WTC11 (cell line): Measurements from ENCODE around the gene KRT35. TPM values are rescaled to one million over a fixed set of nuclear protein-coding genes. Genes with fewer than 3 reads are reported as not detected.

Experiments used
- ATAC-seq: fragments of 200-7000 bp; cut with Tn5 transposase; 2 replicates; pipeline ENCODE4 v1.10.0; 2021; ENCODE audit warnings: mild to moderate bottlenecking, moderate library complexity
- CTCF ChIA-PET: fragments of 300-600 bp; sonication (Branson Sonifier 250); formaldehyde crosslinking; loops from one replicate; lab custom pipeline; 2021; ENCODE audit warnings: antibody characterized with exemption; lab: Charles Lee
- POLR2A ChIA-PET: fragments of 350-600 bp; sonication (Branson Sonifier 250); formaldehyde crosslinking; loops from one replicate; lab custom pipeline; 2021; ENCODE audit warnings: antibody characterized with exemption; lab: Charles Lee
- DNase-seq: peaks from one replicate; pipeline ENCODE4 v3.0.0; 2021; ENCODE audit warnings: low spot score
- H3K27ac Mint-ChIP-seq: 2 replicates; pipeline ENCODE4 v1.8.0; 2021; ENCODE audit warnings: mixed read lengths
- H3K27me3 Mint-ChIP-seq: 2 replicates; pipeline ENCODE4 v1.8.0; 2021; ENCODE audit warnings: low read depth, mild to moderate bottlenecking, moderate library complexity, mixed read lengths
- H3K36me3 Mint-ChIP-seq: 2 replicates; pipeline ENCODE4 v1.8.0; 2021; ENCODE audit warnings: mixed read lengths
- H3K4me1 Mint-ChIP-seq: 2 replicates; pipeline ENCODE4 v1.8.0; 2022; ENCODE audit warnings: mixed read lengths
- H3K4me3 Mint-ChIP-seq: 2 replicates; pipeline ENCODE4 v1.8.0; 2021; ENCODE audit warnings: mild to moderate bottlenecking, moderate library complexity, mixed read lengths
- H3K9me3 Mint-ChIP-seq: 2 replicates; pipeline ENCODE4 v1.8.0; 2021; ENCODE audit warnings: mixed read lengths
- AFF4 ChIP-seq: sonication (generic); formaldehyde crosslinking; IDR thresholded peaks from 2 replicates; pipeline ENCODE4 v1.8.1; 2023; ENCODE audit warnings: mild to moderate bottlenecking, missing genetic modification reagents, borderline replicate concordance
- ARID4B ChIP-seq: sonication (generic); formaldehyde crosslinking; IDR thresholded peaks from 2 replicates; pipeline ENCODE4 v1.8.0; 2023; ENCODE audit warnings: missing genetic modification reagents, mild to moderate bottlenecking, borderline replicate concordance
- ATF1 ChIP-seq: sonication (generic); formaldehyde crosslinking; IDR thresholded peaks from 2 replicates; pipeline ENCODE4 v1.8.1; 2023; ENCODE audit warnings: mild to moderate bottlenecking, moderate library complexity, missing genetic modification reagents
- ATF6 ChIP-seq: sonication (generic); formaldehyde crosslinking; IDR thresholded peaks from 2 replicates; pipeline ENCODE4 v1.8.1; 2023; ENCODE audit warnings: mild to moderate bottlenecking, missing genetic modification reagents
- FOXP1 ChIP-seq: sonication (generic); formaldehyde crosslinking; IDR thresholded peaks from 2 replicates; pipeline ENCODE4 v1.8.0; 2022; ENCODE audit warnings: missing genetic modification reagents, mild to moderate bottlenecking, moderate library complexity, borderline replicate concordance
- HMGA2 ChIP-seq: fragments of 250-450 bp; sonication (Bioruptor Pico); IDR thresholded peaks from 2 replicates; pipeline ENCODE4 v1.4.0; 2021; ENCODE audit warnings: mild to moderate bottlenecking, moderate library complexity
- MAX ChIP-seq: sonication (generic); formaldehyde crosslinking; IDR thresholded peaks from 2 replicates; pipeline ENCODE4 v1.8.0; 2022; ENCODE audit warnings: mild to moderate bottlenecking, missing genetic modification reagents
- MXD4 ChIP-seq: fragments of 250-450 bp; sonication (Bioruptor Pico); IDR thresholded peaks from 2 replicates; pipeline ENCODE4 v1.8.0; 2021; ENCODE audit warnings: mild to moderate bottlenecking, moderate library complexity, borderline replicate concordance
- SMAD4 ChIP-seq: sonication (generic); formaldehyde crosslinking; IDR thresholded peaks from 2 replicates; pipeline ENCODE4 v1.8.0; 2022; ENCODE audit warnings: mild to moderate bottlenecking, missing genetic modification reagents
- STAT6 ChIP-seq: sonication (generic); formaldehyde crosslinking; conservative IDR thresholded peaks from 2 replicates; pipeline ENCODE4 v1.8.1; 2023; ENCODE audit warnings: mild to moderate bottlenecking, low read depth, missing genetic modification reagents, moderate library complexity
- TP53 ChIP-seq: sonication (generic); formaldehyde crosslinking; IDR thresholded peaks from 2 replicates; pipeline ENCODE4 v1.8.1; 2023; ENCODE audit warnings: mild to moderate bottlenecking, missing genetic modification reagents
- USF1 ChIP-seq: sonication (generic); formaldehyde crosslinking; IDR thresholded peaks from 2 replicates; pipeline ENCODE4 v1.8.0; 2022; ENCODE audit warnings: mild to moderate bottlenecking, missing genetic modification reagents
- ZNF263 ChIP-seq: sonication (generic); formaldehyde crosslinking; IDR thresholded peaks from 2 replicates; pipeline ENCODE4 v1.8.1; 2022; ENCODE audit warnings: low read depth, mild to moderate bottlenecking, moderate library complexity, missing genetic modification reagents
- ZNF416 ChIP-seq: fragments of 250-450 bp; sonication (Bioruptor Pico); IDR thresholded peaks from 2 replicates; pipeline ENCODE4 v1.9.0; 2021; ENCODE audit warnings: mild to moderate bottlenecking, inconsistent platforms
- ZNF512 ChIP-seq: sonication (generic); formaldehyde crosslinking; IDR thresholded peaks from 2 replicates; pipeline ENCODE4 v1.8.1; 2022; ENCODE audit warnings: missing genetic modification reagents, borderline replicate concordance
- total RNA-seq: library from RNA; stranded (reverse); gene quantifications from 3 replicates; pipeline ENCODE4 v1.2.3, GENCODE V29; 2021

The KRT35 gene
- total RNA-seq, 1 experiment from 2014 or later = not detected

- Mint-ChIP-seq H3K9me3 (peaks cover 37% of the 10 kb centered on the region), H3K4me3 (no peak overlapping the region), H3K4me1 (no peaks in the 10 kb centered on the region), H3K27ac (no peak overlapping the region), H3K36me3 (peaks cover 15% of the 10 kb centered on the region), H3K27me3 (peaks cover 10% of the 10 kb centered on the region)
- no peak for TF ChIP-seq ZNF512 (CRISPR knock-in tag)
- TF ChIP-seq STAT6 (CRISPR knock-in tag) = no peak
- TF ChIP-seq MAX (CRISPR knock-in tag) = no peak
- TF ChIP-seq ATF1 = no peak
- no peak for TF ChIP-seq FOXP1
- no peak for TF ChIP-seq TP53 (CRISPR knock-in tag)
- TF ChIP-seq HMGA2 (CRISPR knock-in tag) = no peak
- DNase-seq (no peak), ATAC-seq (no peak)
- CTCF ChIA-PET = interaction anchor here (1.0 kb wide), 1 partner anchor 97 kb away, joined by 5 read pairs; no protein-coding TSS in a partner anchor
- POLR2A ChIA-PET = no interaction called here
Observed at GRCh38 chr17:41452281-41452680, 28.7 kb downstream of the KRT35 start.

- Mint-ChIP-seq H3K4me1 (no peaks in the 10 kb centered on the region), H3K27me3 (peaks cover 10% of the 10 kb centered on the region), H3K27ac (no peak overlapping the region), H3K4me3 (no peak overlapping the region), H3K9me3 (peaks cover 37% of the 10 kb centered on the region), H3K36me3 (peaks cover 15% of the 10 kb centered on the region)
- CTCF ChIA-PET = interaction anchor here (1.0 kb wide), 2 partner anchors 34 to 98 kb away, joined by 3 to 5 read pairs; no protein-coding TSS in a partner anchor
- TF ChIP-seq ZNF416 = no peak
- POLR2A ChIA-PET = no interaction called here
- DNase-seq (no peak), ATAC-seq (no peak)
Observed at GRCh38 chr17:41451154-41451728, 29.7 kb downstream of the KRT35 start.

GRCh38 chr17:41449008-41449407 is 31.9 kb downstream of the KRT35 start:
- Mint-ChIP-seq H3K27ac (no peak overlapping the region), H3K27me3 (peaks cover 12% of the 10 kb centered on the region), H3K36me3 (peaks cover 15% of the 10 kb centered on the region), H3K9me3 (peaks cover 37% of the 10 kb centered on the region), H3K4me1 (no peaks in the 10 kb centered on the region), H3K4me3 (no peak overlapping the region)
- no peak for DNase-seq
- no peak for ATAC-seq
- ChIA-PET POLR2A (no interaction called here), CTCF (interaction anchor here (0.8 to 2.8 kb wide), 3 partner anchors 31 to 100 kb away, joined by 3 to 12 read pairs (median 6); no protein-coding TSS in a partner anchor)
- no peak for TF ChIP-seq ATF6 (CRISPR knock-in tag)
- TF ChIP-seq ZNF416 = no peak
- no peak for TF ChIP-seq MXD4 (CRISPR knock-in tag)
- no peak for TF ChIP-seq SMAD4
- no peak for TF ChIP-seq ZNF263 (CRISPR knock-in tag)
- no peak for TF ChIP-seq USF1 (CRISPR knock-in tag)
- TF ChIP-seq ATF1 = no peak
- TF ChIP-seq ARID4B = no peak
- no peak for TF ChIP-seq AFF4 (CRISPR knock-in tag)
